GM10847 (cell line): ENCODE measurements around the gene DLG2.

Source experiments
- POLR2A ChIP-seq: IDR thresholded peaks from 2 replicates; pipeline ENCODE4 v1.6.1; 2011; ENCODE audit not compliant: insufficient read length; ENCODE audit errors: extremely low read depth

The DLG2 gene

GRCh38 chr11:83455356-83455755 lies 2171.8 kb downstream of the DLG2 start:
- TF ChIP-seq POLR2A, result no peak

GRCh38 chr11:83454674-83455073 lies 2172.5 kb downstream of the DLG2 start:
- no peak for TF ChIP-seq POLR2A

GRCh38 chr11:83449338-83449913 lies 2177.7 kb downstream of the DLG2 start:
- no peak for TF ChIP-seq POLR2A

GRCh38 chr11:83448686-83449085 lies 2178.5 kb downstream of the DLG2 start:
- TF ChIP-seq POLR2A, result no peak

GRCh38 chr11:83441601-83442000 lies 2185.5 kb downstream of the DLG2 start:
- no peak for TF ChIP-seq POLR2A

GRCh38 chr11:83441171-83441570 lies 2186.0 kb downstream of the DLG2 start:
- no peak for TF ChIP-seq POLR2A

- TF ChIP-seq POLR2A, result no peak
Measured at GRCh38 chr11:83438438-83438837, 2188.7 kb downstream of the DLG2 start.

- TF ChIP-seq POLR2A, result no peak
Measured at GRCh38 chr11:83437939-83438338, 2189.2 kb downstream of the DLG2 start.

GRCh38 chr11:83436855-83437254 lies 2190.3 kb downstream of the DLG2 start:
- no peak for TF ChIP-seq POLR2A

GRCh38 chr11:83427943-83428342 lies 2199.2 kb downstream of the DLG2 start:
- TF ChIP-seq POLR2A, result no peak

- TF ChIP-seq POLR2A, result no peak
Measured at GRCh38 chr11:83427501-83427900, 2199.6 kb downstream of the DLG2 start.

GRCh38 chr11:83425137-83425466 lies 2202.0 kb downstream of the DLG2 start:
- no peak for TF ChIP-seq POLR2A

GRCh38 chr11:83424376-83425136 lies 2202.6 kb downstream of the DLG2 start:
- no peak for TF ChIP-seq POLR2A

GRCh38 chr11:83410605-83411565 lies 2216.3 kb downstream of the DLG2 start:
- no peak for TF ChIP-seq POLR2A

- TF ChIP-seq POLR2A, result no peak
Measured at GRCh38 chr11:83409891-83410290, 2217.3 kb downstream of the DLG2 start.

- TF ChIP-seq POLR2A, result no peak
Measured at GRCh38 chr11:83409476-83409875, 2217.7 kb downstream of the DLG2 start.
